ENCODE measurements around the gene MAPRE3.

Gene MAPRE3

GRCh38 chr2:27021253-27022049, 51.0 kb downstream of the MAPRE3 start:
- Histone ChIP-seq H2AFZ (ENCODE audit: low read depth, low read length, severe bottlenecking) (no peak overlapping the region), H3F3A (ENCODE audit: insufficient read depth) (no peaks in the 10 kb centered on the region), H3K9me2 (replicated peaks; ENCODE audit: insufficient read depth, low read length) (no peaks in the 10 kb centered on the region), H3K9me3 (ENCODE audit: insufficient read depth, low read length) (no peaks in the 10 kb centered on the region), H3K4me3 (ENCODE audit: insufficient read depth, low read length, poor library complexity, severe bottlenecking) (no peak overlapping the region), H3K27me3 (ENCODE audit: low read length) (0 out of 2 replicates have a peak, but pooled peaks cover 3% of the 10 kb centered on the region), H3K36me3 (ENCODE audit: low read length) (no peaks in the 10 kb centered on the region), H3K4me2 (ENCODE audit: low read depth, low read length, poor library complexity, severe bottlenecking) (no peak overlapping the region), H4K20me1 (ENCODE audit: low read depth, low read length) (no peaks in the 10 kb centered on the region), H3K27ac (ENCODE audit: low read depth, low read length) (no peak overlapping the region), H3K9ac (ENCODE audit: low read length) (no peak overlapping the region), H3K79me2 (ENCODE audit: insufficient read depth, low read length) (no peaks in the 10 kb centered on the region)
- TF ChIP-seq EZH2phosphoT487 (conservative IDR thresholded peaks at IDR 0.05; ENCODE audit: low read length) (no peak), CTCF (IDR thresholded peaks at IDR 0.05; ENCODE audit: insufficient read depth, low read length, poor library complexity, severe bottlenecking) (no peak)

- Histone ChIP-seq H3K4me2 (ENCODE audit: low read depth, low read length, poor library complexity, severe bottlenecking) (no peak overlapping the region), H3K9me2 (replicated peaks; ENCODE audit: insufficient read depth, low read length) (no peaks in the 10 kb centered on the region), H2AFZ (ENCODE audit: low read depth, low read length, severe bottlenecking) (no peak overlapping the region), H4K20me1 (ENCODE audit: low read depth, low read length) (no peaks in the 10 kb centered on the region), H3K9me3 (ENCODE audit: insufficient read depth, low read length) (no peaks in the 10 kb centered on the region), H3K27ac (ENCODE audit: low read depth, low read length) (no peak overlapping the region), H3K9ac (ENCODE audit: low read length) (no peak overlapping the region), H3K4me3 (ENCODE audit: insufficient read depth, low read length, poor library complexity, severe bottlenecking) (no peak overlapping the region), H3F3A (ENCODE audit: insufficient read depth) (no peaks in the 10 kb centered on the region), H3K27me3 (ENCODE audit: low read length) (no peaks in the 10 kb centered on the region), H3K79me2 (ENCODE audit: insufficient read depth, low read length) (no peaks in the 10 kb centered on the region), H3K36me3 (ENCODE audit: low read length) (no peaks in the 10 kb centered on the region)
- no peak for TF ChIP-seq CTCF (IDR thresholded peaks at IDR 0.05; ENCODE audit: insufficient read depth, low read length, poor library complexity, severe bottlenecking)
- no peak for TF ChIP-seq EZH2phosphoT487 (conservative IDR thresholded peaks at IDR 0.05; ENCODE audit: low read length)
Measured at GRCh38 chr2:27023740-27024139, 53.3 kb downstream of the MAPRE3 start.

GRCh38 chr2:27024188-27024587, 53.8 kb downstream of the MAPRE3 start:
- H3K9ac ChIP-seq (ENCODE audit: low read length): no peak overlapping the region
- no peaks in the 10 kb centered on the region for H3K36me3 ChIP-seq (ENCODE audit: low read length)
- no peaks in the 10 kb centered on the region for H4K20me1 ChIP-seq (ENCODE audit: low read depth, low read length)

More at GRCh38 chr2:27024188-27024587, 53.8 kb downstream of the MAPRE3 start:
- no peaks in the 10 kb centered on the region for H3F3A ChIP-seq (ENCODE audit: insufficient read depth)
- H3K27me3 ChIP-seq (ENCODE audit: low read length): no peaks in the 10 kb centered on the region
- H3K9me2 ChIP-seq (replicated peaks; ENCODE audit: insufficient read depth, low read length): no peaks in the 10 kb centered on the region
- no peak overlapping the region for H2AFZ ChIP-seq (ENCODE audit: low read depth, low read length, severe bottlenecking)
- no peak overlapping the region for H3K4me2 ChIP-seq (ENCODE audit: low read depth, low read length, poor library complexity, severe bottlenecking)
- TF ChIP-seq EZH2phosphoT487 (conservative IDR thresholded peaks at IDR 0.05; ENCODE audit: low read length) (no peak), CTCF (IDR thresholded peaks at IDR 0.05; ENCODE audit: insufficient read depth, low read length, poor library complexity, severe bottlenecking) (peak; percentile 37)
- H3K27ac ChIP-seq (ENCODE audit: low read depth, low read length): no peak overlapping the region
- no peaks in the 10 kb centered on the region for H3K79me2 ChIP-seq (ENCODE audit: insufficient read depth, low read length)
- no peak overlapping the region for H3K4me3 ChIP-seq (ENCODE audit: insufficient read depth, low read length, poor library complexity, severe bottlenecking)
- H3K9me3 ChIP-seq (ENCODE audit: insufficient read depth, low read length): no peaks in the 10 kb centered on the region
